ENCODE results near the gene TMEM184B.

Gene TMEM184B

GRCh38 chr22:38313384-38313955 lies 40.7 kb upstream of the TMEM184B start:
- H3K14ac ChIP-seq (ENCODE audit: low read length) = peak overlapping the region; percentile 25
- no peak overlapping the region for H4K8ac ChIP-seq (ENCODE audit: low read depth, low read length)
- H3K4ac ChIP-seq (ENCODE audit: low read length) = no peak overlapping the region
- H3K9ac ChIP-seq (ENCODE audit: low read depth, low read length, poor library complexity) = peak overlapping the region; percentile 70
- H3K23ac ChIP-seq (ENCODE audit: low read depth, low read length, poor library complexity) = peak overlapping the region; percentile 87
- peak overlapping the region; percentile 92 for H2AK5ac ChIP-seq (ENCODE audit: low read depth, low read length)
- peak overlapping the region; percentile 42 for H3K4me2 ChIP-seq (ENCODE audit: insufficient read depth, low read length, poor library complexity, severe bottlenecking)
- no peak overlapping the region for H2BK120ac ChIP-seq (ENCODE audit: low read depth, low read length)
- H3K36me3 ChIP-seq (replicated peaks in 1 of 2; ENCODE audit: control insufficient read depth in 2 of 2, insufficient read depth in 2 of 2, low read length in 2 of 2) = peaks cover 38 to 66% of the 10 kb centered on the region in 2 donors
- H2BK12ac ChIP-seq (ENCODE audit: low read length) = no peak overlapping the region
- no CpG with 5 or more reads among the region's 11 CpGs for WGBS, 2 donors (ENCODE audit: extremely low coverage in 2 of 2, insufficient read length in 2 of 2, insufficient replicate concordance in 1 of 2)
- no peak overlapping the region for H2BK15ac ChIP-seq (ENCODE audit: low read length)
- no peak overlapping the region for H2AFZ ChIP-seq (ENCODE audit: low read length)
- H3K79me1 ChIP-seq (ENCODE audit: low read depth, low read length) = peaks cover 22% of the 10 kb centered on the region
- no peak overlapping the region for H3K4me3 ChIP-seq (ENCODE audit: low read length in 2 of 2)
- H4K91ac ChIP-seq (ENCODE audit: low read depth, low read length, poor library complexity) = no peak overlapping the region
- no peak for DNase-seq (ENCODE audit: low spot score)
- H3K9me3 ChIP-seq (replicated peaks in 1 of 2; ENCODE audit: control insufficient read depth in 2 of 2, insufficient read depth in 1 of 2, low read depth in 1 of 2, low read length in 2 of 2) = peaks cover 0 to under 1% of the 10 kb centered on the region in 2 donors
- H2BK5ac ChIP-seq (ENCODE audit: low read length) = peak overlapping the region; percentile 6
- H3K27me3 ChIP-seq (ENCODE audit: control insufficient read depth in 3 of 3, insufficient read depth in 3 of 3, low read depth in 1 of 3, low read length in 3 of 3) = no peaks in the 10 kb centered on the region
- H3K18ac ChIP-seq (ENCODE audit: low read length) = no peak overlapping the region
- peaks cover 33 to 36% of the 10 kb centered on the region in 2 donors for H3K4me1 ChIP-seq (ENCODE audit: control insufficient read depth in 2 of 2, insufficient read depth in 1 of 2, low read depth in 1 of 2, low read length in 2 of 2)
- H3K27ac ChIP-seq (replicated peaks; ENCODE audit: low read length) = no peak overlapping the region

- no peak overlapping the region for H2AFZ ChIP-seq (ENCODE audit: low read length)
- no peak overlapping the region for H2BK120ac ChIP-seq (ENCODE audit: low read depth, low read length)
- H2BK12ac ChIP-seq (ENCODE audit: low read length) = no peak overlapping the region
- H3K4ac ChIP-seq (ENCODE audit: low read length) = no peak overlapping the region
- H3K27me3 ChIP-seq (ENCODE audit: control insufficient read depth in 3 of 3, insufficient read depth in 3 of 3, low read depth in 1 of 3, low read length in 3 of 3) = no peaks in the 10 kb centered on the region
- no peak overlapping the region for H2BK15ac ChIP-seq (ENCODE audit: low read length)
- WGBS, 2 donors (ENCODE audit: extremely low coverage in 2 of 2, insufficient read length in 2 of 2, insufficient replicate concordance in 1 of 2) = no CpG with 5 or more reads among the region's 7 CpGs
- H3K4me2 ChIP-seq (ENCODE audit: insufficient read depth, low read length, poor library complexity, severe bottlenecking) = no peak overlapping the region
- H3K18ac ChIP-seq (ENCODE audit: low read length) = no peak overlapping the region
- H3K79me1 ChIP-seq (ENCODE audit: low read depth, low read length) = peaks cover 25% of the 10 kb centered on the region
- H4K91ac ChIP-seq (ENCODE audit: low read depth, low read length, poor library complexity) = no peak overlapping the region
- peaks cover 25 to 29% of the 10 kb centered on the region in 2 donors for H3K4me1 ChIP-seq (ENCODE audit: control insufficient read depth in 2 of 2, insufficient read depth in 1 of 2, low read depth in 1 of 2, low read length in 2 of 2)
- H3K4me3 ChIP-seq (ENCODE audit: low read length in 2 of 2) = no peak overlapping the region
- H3K9me3 ChIP-seq (replicated peaks in 1 of 2; ENCODE audit: control insufficient read depth in 2 of 2, insufficient read depth in 1 of 2, low read depth in 1 of 2, low read length in 2 of 2) = peaks cover 0 to 2% of the 10 kb centered on the region in 2 donors
- H3K23ac ChIP-seq (ENCODE audit: low read depth, low read length, poor library complexity) = no peak overlapping the region
- H3K27ac ChIP-seq (replicated peaks; ENCODE audit: low read length) = peak overlapping the region; percentile 2
- H3K9ac ChIP-seq (ENCODE audit: low read depth, low read length, poor library complexity) = no peak overlapping the region
- no peak overlapping the region for H2AK5ac ChIP-seq (ENCODE audit: low read depth, low read length)
- H3K36me3 ChIP-seq (replicated peaks in 1 of 2; ENCODE audit: control insufficient read depth in 2 of 2, insufficient read depth in 2 of 2, low read length in 2 of 2) = peaks cover 42 to 78% of the 10 kb centered on the region in 2 donors
- H3K14ac ChIP-seq (ENCODE audit: low read length) = no peak overlapping the region
- no peak overlapping the region for H2BK5ac ChIP-seq (ENCODE audit: low read length)
- no peak for DNase-seq (ENCODE audit: low spot score)
- H4K8ac ChIP-seq (ENCODE audit: low read depth, low read length) = no peak overlapping the region
Observed at GRCh38 chr22:38312261-38312800, 39.5 kb upstream of the TMEM184B start.

- Histone ChIP-seq H3K79me1 (ENCODE audit: low read depth, low read length) (peaks cover 27% of the 10 kb centered on the region), H2AFZ (ENCODE audit: low read length) (no peak overlapping the region), H2BK12ac (ENCODE audit: low read length) (no peak overlapping the region), H3K9ac (ENCODE audit: low read depth, low read length, poor library complexity) (no peak overlapping the region), H3K4ac (ENCODE audit: low read length) (no peak overlapping the region), H2BK5ac (ENCODE audit: low read length) (no peak overlapping the region), H3K4me2 (ENCODE audit: insufficient read depth, low read length, poor library complexity, severe bottlenecking) (no peak overlapping the region), H3K14ac (ENCODE audit: low read length) (no peak overlapping the region), H3K23ac (ENCODE audit: low read depth, low read length, poor library complexity) (no peak overlapping the region), H3K4me3 (ENCODE audit: low read length in 2 of 2) (no peak overlapping the region), H3K18ac (ENCODE audit: low read length) (no peak overlapping the region), H2BK120ac (ENCODE audit: low read depth, low read length) (no peak overlapping the region), H3K27me3 (ENCODE audit: control insufficient read depth in 3 of 3, insufficient read depth in 3 of 3, low read depth in 1 of 3, low read length in 3 of 3) (no peaks in the 10 kb centered on the region), H4K91ac (ENCODE audit: low read depth, low read length, poor library complexity) (no peak overlapping the region), H3K36me3 (replicated peaks in 1 of 2; ENCODE audit: control insufficient read depth in 2 of 2, insufficient read depth in 2 of 2, low read length in 2 of 2) (peaks cover 42 to 85% of the 10 kb centered on the region in 2 donors), H3K27ac (replicated peaks; ENCODE audit: low read length) (no peak overlapping the region), H3K4me1 (ENCODE audit: control insufficient read depth in 2 of 2, insufficient read depth in 1 of 2, low read depth in 1 of 2, low read length in 2 of 2) (peaks cover 25 to 29% of the 10 kb centered on the region in 2 donors), H4K8ac (ENCODE audit: low read depth, low read length) (no peak overlapping the region), H2BK15ac (ENCODE audit: low read length) (no peak overlapping the region), H3K9me3 (replicated peaks in 1 of 2; ENCODE audit: control insufficient read depth in 2 of 2, insufficient read depth in 1 of 2, low read depth in 1 of 2, low read length in 2 of 2) (peaks cover 0 to 2% of the 10 kb centered on the region in 2 donors), H2AK5ac (ENCODE audit: low read depth, low read length) (no peak overlapping the region)
- no peak for DNase-seq (ENCODE audit: low spot score)
- whole genome bisulfite sequencing, 2 donors (ENCODE audit: extremely low coverage in 2 of 2, insufficient read length in 2 of 2, insufficient replicate concordance in 1 of 2) = no CpG with 5 or more reads among the region's 4 CpGs
Observed at GRCh38 chr22:38311323-38311620, 38.5 kb upstream of the TMEM184B start.

GRCh38 chr22:38310518-38311322 lies 37.9 kb upstream of the TMEM184B start:
- Histone ChIP-seq H3K27ac (replicated peaks; ENCODE audit: low read length) (no peak overlapping the region), H4K91ac (ENCODE audit: low read depth, low read length, poor library complexity) (no peak overlapping the region), H3K14ac (ENCODE audit: low read length) (peak overlapping the region; percentile 92), H2BK5ac (ENCODE audit: low read length) (peak overlapping the region; percentile 33), H3K4me3 (ENCODE audit: low read length in 2 of 2) (no peak overlapping the region), H3K9ac (ENCODE audit: low read depth, low read length, poor library complexity) (peak overlapping the region; percentile 45), H3K18ac (ENCODE audit: low read length) (no peak overlapping the region), H3K36me3 (replicated peaks in 1 of 2; ENCODE audit: control insufficient read depth in 2 of 2, insufficient read depth in 2 of 2, low read length in 2 of 2) (peaks cover 42 to 91% of the 10 kb centered on the region in 2 donors), H4K8ac (ENCODE audit: low read depth, low read length) (no peak overlapping the region), H3K4me2 (ENCODE audit: insufficient read depth, low read length, poor library complexity, severe bottlenecking) (no peak overlapping the region), H2BK120ac (ENCODE audit: low read depth, low read length) (no peak overlapping the region), H3K27me3 (ENCODE audit: control insufficient read depth in 3 of 3, insufficient read depth in 3 of 3, low read depth in 1 of 3, low read length in 3 of 3) (no peaks in the 10 kb centered on the region), H3K4me1 (ENCODE audit: control insufficient read depth in 2 of 2, insufficient read depth in 1 of 2, low read depth in 1 of 2, low read length in 2 of 2) (peaks cover 24 to 28% of the 10 kb centered on the region in 2 donors), H3K23ac (ENCODE audit: low read depth, low read length, poor library complexity) (no peak overlapping the region), H2AFZ (ENCODE audit: low read length) (no peak overlapping the region), H2AK5ac (ENCODE audit: low read depth, low read length) (no peak overlapping the region), H3K4ac (ENCODE audit: low read length) (no peak overlapping the region), H2BK12ac (ENCODE audit: low read length) (no peak overlapping the region), H3K9me3 (replicated peaks in 1 of 2; ENCODE audit: control insufficient read depth in 2 of 2, insufficient read depth in 1 of 2, low read depth in 1 of 2, low read length in 2 of 2) (peaks cover 0 to 2% of the 10 kb centered on the region in 2 donors), H2BK15ac (ENCODE audit: low read length) (no peak overlapping the region), H3K79me1 (ENCODE audit: low read depth, low read length) (peaks cover 27% of the 10 kb centered on the region)
- WGBS, 2 donors (ENCODE audit: extremely low coverage in 2 of 2, insufficient read length in 2 of 2, insufficient replicate concordance in 1 of 2) = no CpG with 5 or more reads among the region's 18 CpGs
- DNase-seq (ENCODE audit: low spot score) = no peak
